Mesendoderm (in vitro differentiated cells): ENCODE measurements around the gene BRMS1. TPM values are rescaled to one million over a fixed set of nuclear protein-coding genes. Genes with fewer than 3 reads are reported as not detected.
A peak's percentile ranks its signal among the peaks of the same experiment; 100 is the strongest.

ENCODE experiments used
- DNase-seq: peaks from one replicate; pipeline ENCODE4 v3.0.0; 2013
- H2AK5ac ChIP-seq: 2 replicates; pipeline ENCODE4 v1.6.1; 2013; ENCODE audit warnings: low read length, inconsistent platforms
- H2BK120ac ChIP-seq: 2 replicates; pipeline ENCODE4 v1.6.1; 2013; ENCODE audit warnings: low read depth, mild to moderate bottlenecking, low read length, moderate library complexity, mixed read lengths
- H2BK15ac ChIP-seq: replicated peaks from 2 replicates; pipeline ENCODE4 v1.6.1; 2013; ENCODE audit warnings: low read depth, mild to moderate bottlenecking, moderate library complexity
- H2BK5ac ChIP-seq: 2 replicates; pipeline ENCODE4 v1.6.1; 2013; ENCODE audit warnings: low read length, inconsistent platforms
- H3K18ac ChIP-seq: 2 replicates; pipeline ENCODE4 v1.6.1; 2013; ENCODE audit warnings: mild to moderate bottlenecking, low read length, mixed read lengths
- H3K23ac ChIP-seq: one replicate; pipeline ENCODE4 v1.6.1; 2013; ENCODE audit warnings: low read length
- H3K27ac ChIP-seq: 2 replicates; pipeline ENCODE4 v1.5.1; 2013; ENCODE audit warnings: low read depth, mild to moderate bottlenecking, inconsistent platforms, low read length, moderate library complexity
- H3K27me3 ChIP-seq: 2 replicates; pipeline ENCODE4 v1.6.1; 2013; ENCODE audit warnings: low read length, control low read depth, mild to moderate bottlenecking, inconsistent platforms; ENCODE audit not compliant: insufficient read depth, poor library complexity
- H3K36me3 ChIP-seq: 2 replicates; pipeline ENCODE4 v1.6.1; 2013; ENCODE audit warnings: low read length, inconsistent platforms; ENCODE audit not compliant: control insufficient read depth, insufficient read depth
- H3K4ac ChIP-seq: one replicate; pipeline ENCODE4 v1.6.1; 2013; ENCODE audit warnings: low read depth, mild to moderate bottlenecking, low read length, moderate library complexity
- H3K4me1 ChIP-seq: 2 replicates; pipeline ENCODE4 v1.6.1; 2013; ENCODE audit warnings: low read depth, low read length, inconsistent platforms; ENCODE audit not compliant: control insufficient read depth
- H3K4me2 ChIP-seq: 2 replicates; pipeline ENCODE4 v1.6.1; 2013; ENCODE audit warnings: low read length
- H3K4me3 ChIP-seq: 2 replicates; pipeline ENCODE4 v1.5.1; 2013; ENCODE audit warnings: mild to moderate bottlenecking, low read length
- H3K56ac ChIP-seq: one replicate; pipeline ENCODE4 v1.6.1; 2013; ENCODE audit warnings: low read length
- H3K79me1 ChIP-seq: 2 replicates; pipeline ENCODE4 v1.6.1; 2013; ENCODE audit warnings: low read length, inconsistent platforms
- H3K79me2 ChIP-seq: 2 replicates; pipeline ENCODE4 v1.6.1; 2013; ENCODE audit warnings: mild to moderate bottlenecking, low read length; ENCODE audit not compliant: control insufficient read depth, insufficient read depth
- H3K9ac ChIP-seq: 2 replicates; pipeline ENCODE4 v1.6.1; 2013; ENCODE audit warnings: low read length, inconsistent platforms
- H4K5ac ChIP-seq: one replicate; pipeline ENCODE4 v1.6.1; 2013; ENCODE audit warnings: low read length
- H4K8ac ChIP-seq: one replicate; pipeline ENCODE4 v1.6.1; 2013; ENCODE audit warnings: low read depth, mild to moderate bottlenecking, control low read depth, low read length, moderate library complexity
- WGBS: extraction: QIAGEN DNeasy Blood & Tissue Kit; methylation state at CpG from one replicate; pipeline ENCODE4 v1.1.7; 2013; ENCODE audit warnings: low lambda C conversion rate, missing lambda C conversion rate; ENCODE audit not compliant: insufficient coverage; ENCODE audit errors: extremely low coverage; 5-methylcytosine and 5-hydroxymethylcytosine counted together
- polyA plus RNA-seq, 2 experiments: library from polyadenylated mRNA; stranded (reverse); fragments of 200-250 nt; gene quantifications; one replicate each; pipeline ENCODE4 v1.2.3, GENCODE V29; 2013

Gene BRMS1
- polyA plus RNA-seq (2013, experiment 1 of 2): 45.3 TPM
- polyA plus RNA-seq (2013, experiment 2 of 2): 44.6 TPM

GRCh38 chr11:66344550-66345315, at the start of gene BRMS1:
Gene BRMS1, minus strand, starts transcription at chr11:66345104. Its CDS starts 2,870 bp downstream, at chr11:66342234.
- Histone ChIP-seq H3K4ac (no peak within 1 kb of the TSS), H2BK5ac (no peak within 1 kb of the TSS), H4K8ac (peak within 1 kb of the TSS; percentile 3), H3K4me3 (peak within 1 kb of the TSS; percentile 99), H4K5ac (no peak within 1 kb of the TSS), H3K79me1 (peaks cover 18% of the 10 kb centered on the region), H3K9ac (peak within 1 kb of the TSS; percentile 99), H3K56ac (peak within 1 kb of the TSS; percentile 98), H2BK120ac (no peak within 1 kb of the TSS), H2AK5ac (no peak within 1 kb of the TSS), H3K23ac (no peak within 1 kb of the TSS), H3K27ac (peak within 1 kb of the TSS; percentile 29), H3K4me1 (no peaks in the 10 kb centered on the region), H2BK15ac (no peak within 1 kb of the TSS), H3K4me2 (peak within 1 kb of the TSS; percentile 76), H3K79me2 (peaks cover 14% of the 10 kb centered on the region), H3K36me3 (peaks cover 9% of the 10 kb centered on the region), H3K18ac (no peak within 1 kb of the TSS), H3K27me3 (no peaks in the 10 kb centered on the region)
- DNase-seq: peak; percentile 99
- WGBS: no CpG with 5 or more reads among the region's 59 CpGs

GRCh38 chr11:66393954-66394353, 49.0 kb upstream of the BRMS1 start:
- no peaks in the 10 kb centered on the region for H3K79me2 ChIP-seq
- H3K4me3 ChIP-seq: no peak overlapping the region
- no peak overlapping the region for H2BK15ac ChIP-seq
- H3K4me2 ChIP-seq: no peak overlapping the region
- H3K4ac ChIP-seq: no peak overlapping the region
- H3K23ac ChIP-seq: no peak overlapping the region
- WGBS: no CpG with 5 or more reads among the region's 3 CpGs
- no peak overlapping the region for H2AK5ac ChIP-seq
- H3K9ac ChIP-seq: no peak overlapping the region
- no peak overlapping the region for H3K18ac ChIP-seq
- no peaks in the 10 kb centered on the region for H3K36me3 ChIP-seq
- no peaks in the 10 kb centered on the region for H3K79me1 ChIP-seq
- H3K27me3 ChIP-seq: no peaks in the 10 kb centered on the region
- H4K8ac ChIP-seq: no peak overlapping the region
- no peak overlapping the region for H3K27ac ChIP-seq
- no peak for DNase-seq
- no peak overlapping the region for H2BK120ac ChIP-seq
- no peak overlapping the region for H3K56ac ChIP-seq
- no peak overlapping the region for H2BK5ac ChIP-seq
- H4K5ac ChIP-seq: no peak overlapping the region
- H3K4me1 ChIP-seq: no peaks in the 10 kb centered on the region

GRCh38 chr11:66391322-66391721, 46.4 kb upstream of the BRMS1 start:
- no peak overlapping the region for H2BK5ac ChIP-seq
- H3K79me2 ChIP-seq: no peaks in the 10 kb centered on the region
- no peaks in the 10 kb centered on the region for H3K79me1 ChIP-seq
- H4K5ac ChIP-seq: no peak overlapping the region
- no peak overlapping the region for H3K9ac ChIP-seq
- no peak overlapping the region for H3K4me2 ChIP-seq
- no peak overlapping the region for H4K8ac ChIP-seq
- H3K36me3 ChIP-seq: no peaks in the 10 kb centered on the region
- no peak overlapping the region for H3K27ac ChIP-seq
- H3K4me1 ChIP-seq: no peaks in the 10 kb centered on the region
- no peak overlapping the region for H3K23ac ChIP-seq
- H2BK120ac ChIP-seq: no peak overlapping the region
- no peak overlapping the region for H3K4ac ChIP-seq
- 100% methylated on average over 1 of the region's 6 CpGs for WGBS
- H3K27me3 ChIP-seq: no peaks in the 10 kb centered on the region
- H2BK15ac ChIP-seq: no peak overlapping the region
- H3K4me3 ChIP-seq: no peak overlapping the region
- no peak overlapping the region for H2AK5ac ChIP-seq
- DNase-seq: no peak
- H3K56ac ChIP-seq: no peak overlapping the region
- H3K18ac ChIP-seq: no peak overlapping the region

- Histone ChIP-seq H3K79me2 (no peaks in the 10 kb centered on the region), H3K27me3 (no peaks in the 10 kb centered on the region), H3K4me3 (no peak overlapping the region), H2BK5ac (no peak overlapping the region), H3K4me2 (no peak overlapping the region), H3K23ac (no peak overlapping the region), H4K5ac (no peak overlapping the region), H3K79me1 (no peaks in the 10 kb centered on the region), H3K4ac (no peak overlapping the region), H3K9ac (no peak overlapping the region), H4K8ac (no peak overlapping the region), H3K27ac (no peak overlapping the region), H2BK15ac (no peak overlapping the region), H2AK5ac (no peak overlapping the region), H3K36me3 (no peaks in the 10 kb centered on the region), H3K56ac (no peak overlapping the region), H3K18ac (no peak overlapping the region), H2BK120ac (no peak overlapping the region), H3K4me1 (no peaks in the 10 kb centered on the region)
- DNase-seq: peak; percentile 86
- no CpG with 5 or more reads among the region's 8 CpGs for WGBS
Observed at GRCh38 chr11:66388780-66389386, 44.0 kb upstream of the BRMS1 start.

- Histone ChIP-seq H3K79me2 (no peaks in the 10 kb centered on the region), H3K9ac (peak overlapping the region; percentile 68), H3K36me3 (no peaks in the 10 kb centered on the region), H3K79me1 (no peaks in the 10 kb centered on the region), H3K56ac (peak overlapping the region; percentile 82), H2BK15ac (no peak overlapping the region), H3K4me1 (no peaks in the 10 kb centered on the region), H4K8ac (no peak overlapping the region), H3K18ac (peak overlapping the region; percentile 93), H4K5ac (no peak overlapping the region), H3K4me2 (peak overlapping the region; percentile 37), H2AK5ac (no peak overlapping the region), H3K27ac (no peak overlapping the region), H3K4me3 (no peak overlapping the region), H3K27me3 (no peaks in the 10 kb centered on the region), H2BK5ac (no peak overlapping the region), H3K4ac (no peak overlapping the region), H2BK120ac (no peak overlapping the region), H3K23ac (no peak overlapping the region)
- WGBS: no CpG with 5 or more reads among the region's 20 CpGs
- peak; percentile 90 for DNase-seq
Observed at GRCh38 chr11:66386171-66387069, 41.5 kb upstream of the BRMS1 start.
